K562 (cell line): ENCODE data around the gene SLC43A2. TPM values are rescaled to one million over a fixed set of nuclear protein-coding genes. Genes with fewer than 3 reads are reported as not detected.

Experiments
- ATAC-seq: fragments of 200-7000 bp; cut with Tn5 transposase; 3 replicates; pipeline ENCODE4 v1.9.1; 2020; ENCODE audit warnings: moderate library complexity
- BruUV-seq: library from RNA; stranded (reverse); fragments of 400-500 nt; replicated peaks from 2 replicates; lab custom pipeline; 2021; lab: Mats Ljungman, UMichigan
- CTCF ChIA-PET: fragments of 300-600 bp; formaldehyde crosslinking; extraction: SDS; loops from one replicate; lab custom pipeline; 2021; ENCODE audit warnings: low intra/inter-chr PET ratio; lab: Yijun Ruan, JAX
- POLR2A ChIA-PET: fragments of 300-600, 350-650 bp; sonication (Branson Sonifier 250); formaldehyde crosslinking; extraction: SDS; loops from one replicate; lab custom pipeline; 2021; ENCODE audit warnings: antibody characterized with exemption, inconsistent platforms; lab: Yijun Ruan, JAX
- DNase-seq, 4 experiments: peaks; one replicate each; pipeline versions ENCODE4 v3.0.0 to v3.0.0-alpha.2; 2011 to 2018; ENCODE audit warnings: low spot score in 3 of 4, mixed read lengths in 3 of 4; ENCODE audit errors: extremely low read depth in 1 of 4
- FAIRE-seq: peaks from 2 replicates; lab custom pipeline; 2011; peaks lifted over from hg19 to GRCh38; lab: Jason Lieb, UNC
- H2AFZ ChIP-seq: 2 replicates; pipeline ENCODE4 v1.6.0; 2011; ENCODE audit warnings: low read depth, low read length, control low read depth, inconsistent platforms
- H3K27ac ChIP-seq: fragments of 200-600 bp; 3 replicates; pipeline ENCODE4 v1.8.0; 2011; ENCODE audit warnings: low read depth, mild to moderate bottlenecking, control low read depth, inconsistent platforms, low read length, moderate library complexity, mixed read lengths; ENCODE audit errors: extremely low read depth
- H3K27me3 ChIP-seq, 2 experiments: fragments of 300-600 bp in 1 of 2; 2 replicates in 1 of 2; 3 replicates in 1 of 2; pipeline versions ENCODE4 v1.6.0 to v1.8.0; 2011; ENCODE audit warnings: inconsistent platforms in 2 of 2, low read length in 2 of 2, mild to moderate bottlenecking in 1 of 2, mixed read lengths in 1 of 2, moderate library complexity in 1 of 2; ENCODE audit not compliant: control insufficient read depth in 2 of 2, insufficient read depth in 2 of 2
- H3K36me3 ChIP-seq: fragments of 300-600 bp; 3 replicates; pipeline ENCODE4 v1.8.0; 2011; ENCODE audit warnings: mild to moderate bottlenecking, low read length, inconsistent platforms; ENCODE audit not compliant: control insufficient read depth, insufficient read depth
- H3K4me1 ChIP-seq, 2 experiments: fragments of 200-600 bp in 1 of 2; replicated peaks in 1 of 2; 2 replicates in 1 of 2; 3 replicates in 1 of 2; pipeline versions ENCODE4 v1.5.1 to v1.8.0; 2011; ENCODE audit warnings: inconsistent platforms in 2 of 2, low read length in 2 of 2, mild to moderate bottlenecking in 1 of 2, mixed read lengths in 1 of 2, moderate library complexity in 1 of 2; ENCODE audit not compliant: control insufficient read depth in 2 of 2, insufficient read depth in 2 of 2
- H3K4me2 ChIP-seq: 2 replicates; pipeline ENCODE4 v1.6.1; 2011; ENCODE audit warnings: low read length, control low read depth, inconsistent platforms, mixed read lengths; ENCODE audit not compliant: insufficient read depth
- H3K4me3 ChIP-seq: fragments of 200-600 bp; sonication (generic), shearing (Covaris generic); 2 replicates; pipeline ENCODE4 v1.5.1; 2016; ENCODE audit warnings: control low read depth, inconsistent platforms
- H3K79me2 ChIP-seq: fragments of 200-600 bp; 3 replicates; pipeline ENCODE4 v1.8.0; 2011; ENCODE audit warnings: low read length, inconsistent platforms; ENCODE audit not compliant: control insufficient read depth, insufficient read depth
- H3K9ac ChIP-seq, 2 experiments: 2 replicates each; pipeline versions ENCODE4 v1.6.0 to v1.6.1; 2011; ENCODE audit warnings: low read depth in 2 of 2, low read length in 2 of 2, control low read depth in 1 of 2, inconsistent platforms in 1 of 2, mild to moderate bottlenecking in 1 of 2, mixed read lengths in 1 of 2; ENCODE audit not compliant: insufficient read depth in 1 of 2
- H3K9me1 ChIP-seq: one replicate; pipeline ENCODE4 v1.6.0; 2011; ENCODE audit warnings: inconsistent platforms, mild to moderate bottlenecking, low read length, moderate library complexity; ENCODE audit not compliant: control insufficient read depth, insufficient read depth
- H3K9me3 ChIP-seq: replicated peaks from 2 replicates; pipeline ENCODE4 v1.5.1; 2011; ENCODE audit warnings: low read depth, low read length, inconsistent platforms; ENCODE audit not compliant: control insufficient read depth, insufficient read depth
- H4K20me1 ChIP-seq: replicated peaks from 2 replicates; pipeline ENCODE4 v1.6.1; 2011; ENCODE audit warnings: low read length, inconsistent platforms, mixed read lengths; ENCODE audit not compliant: control insufficient read depth, insufficient read depth
- ARID3A ChIP-seq: IDR thresholded peaks from 2 replicates; pipeline ENCODE4 v1.6.1; 2012; ENCODE audit warnings: low read depth, low read length, improper control_type of control experiment, borderline replicate concordance
- CHCHD3 ChIP-seq: fragments of 250-450 bp; sonication (Bioruptor Pico); IDR thresholded peaks from 2 replicates; pipeline ENCODE4 v2.1.2; 2022; ENCODE audit warnings: mild to moderate bottlenecking
- HDAC1 ChIP-seq, 2 experiments: fragments of 450-650 bp; IDR thresholded peaks; 2 replicates each; pipeline ENCODE4 v1.6.1; 2016 to 2017; ENCODE audit warnings: inconsistent platforms in 1 of 2, mild to moderate bottlenecking in 1 of 2, moderate library complexity in 1 of 2
- KAT8 ChIP-seq: fragments of 450-650 bp; IDR thresholded peaks from 2 replicates; pipeline ENCODE4 v1.6.1; 2016; ENCODE audit warnings: low read depth, mild to moderate bottlenecking
- NFE2 ChIP-seq: IDR thresholded peaks from 2 replicates; pipeline ENCODE4 v1.6.1; 2014; ENCODE audit warnings: antibody characterized with exemption, low read depth
- POU5F1 ChIP-seq: fragments of 150-350 bp; IDR thresholded peaks from 2 replicates; pipeline ENCODE4 v1.6.1; 2014; ENCODE audit warnings: borderline replicate concordance, low read length, low read depth, mild to moderate bottlenecking; ENCODE audit not compliant: partially characterized antibody
- TAF7 ChIP-seq: fragments of 450-650 bp; IDR thresholded peaks from 2 replicates; pipeline ENCODE4 v1.6.1; 2016; ENCODE audit warnings: missing genetic modification characterization, missing compliant biosample characterization
- TCF7 ChIP-seq: sonication (generic); IDR thresholded peaks from 2 replicates; pipeline ENCODE4 v1.6.1; 2016; ENCODE audit warnings: antibody characterized with exemption, borderline replicate concordance
- ZSCAN32 ChIP-seq: fragments of 450-650 bp; formaldehyde crosslinking; IDR thresholded peaks from 2 replicates; pipeline ENCODE4 v1.4.0; 2020; ENCODE audit warnings: mild to moderate bottlenecking, moderate library complexity
- WGBS: fragments of 100-300 bp; shearing (Covaris generic); methylation state at CpG from one replicate; pipeline ENCODE4 v1.1.6; 2016; ENCODE audit warnings: low coverage, mixed read lengths; ENCODE audit not compliant: insufficient coverage; ENCODE audit errors: missing lambda C conversion rate; 5-methylcytosine and 5-hydroxymethylcytosine counted together
- in situ Hi-C: fragments of 300-500 bp; cut with MboI; formaldehyde crosslinking; loops from 4 replicates; pipeline ENCODE4 v1.15.0; 2018; ENCODE audit warnings: inconsistent platforms, mixed read lengths
- intact Hi-C: fragments of 100-400 bp; cut with micrococcal nuclease; formaldehyde crosslinking; loops from 2 replicates; pipeline ENCODE4 v1.14.2; 2022
- polyA plus RNA-seq, 8 experiments: library from polyadenylated mRNA; depleted of rRNA in 4 of 8; stranded (reverse) in 5 of 8; unstranded in 3 of 8; fragments of >200 nt; fragmentation: Nextera tagmentation in 2 of 8; fragmentation: Illumina TruSeq in 1 of 8; extraction: Ambion mirVana in 2 of 8; extraction: Trizol in 1 of 8; gene quantifications; 2 replicates each; pipeline versions ENCODE4 v1.2.1 to v1.2.3, GENCODE V29; 2011 to 2014; ENCODE audit warnings: inconsistent platforms in 1 of 8, missing spikeins in 1 of 8
- total RNA-seq, 7 experiments: library from RNA; depleted of rRNA in 6 of 7; stranded (reverse); fragments of >200 nt in 6 of 7; fragmentation: Illumina TruSeq in 2 of 7; extraction: Trizol in 2 of 7; gene quantifications; 2 replicates each; pipeline versions ENCODE4 v1.2.1 to v1.2.3, GENCODE V29; 2011 to 2021; ENCODE audit warnings: low replicate concordance in 1 of 7
- TF ChIP-seq, protein P1 (sequence below): sonication (generic); formaldehyde crosslinking; IDR thresholded peaks from 2 replicates; pipeline ENCODE4 v1.8.1; 2022; ENCODE audit warnings: missing genetic modification reagents
- TF ChIP-seq, protein P2 (sequence below): fragments of 250-450 bp; sonication (Bioruptor Pico); IDR thresholded peaks from 2 replicates; pipeline ENCODE4 v1.4.0; 2020; ENCODE audit warnings: mild to moderate bottlenecking, moderate library complexity, borderline replicate concordance

SLC43A2 gene
- total and polyA plus RNA-seq, 9 of the 15 experiments (the other 6 are each of a cell fraction or from before 2014, with no cell fraction given): 0.03 to 10.2 (median 3.6) TPM

DNA sequence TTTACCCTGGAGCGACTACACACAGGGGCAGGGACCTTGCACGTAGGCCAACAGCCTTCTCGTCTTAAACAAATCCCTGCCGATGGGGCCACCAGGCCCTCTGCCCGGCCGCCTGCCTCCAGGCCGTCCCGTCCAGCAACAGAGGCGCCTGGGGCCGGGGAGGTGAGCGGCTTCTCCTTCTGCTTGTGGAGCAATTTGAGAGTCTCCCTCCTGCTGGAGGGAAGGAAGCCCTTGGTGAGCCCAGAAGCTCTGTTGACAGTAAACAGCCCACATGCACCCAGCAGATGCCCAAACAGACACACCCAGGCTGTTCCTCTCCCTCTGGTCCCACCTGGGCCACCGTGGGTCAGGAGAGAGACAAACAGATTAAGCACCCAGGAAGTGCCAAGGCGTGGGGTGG, 8.1 kb downstream of the SLC43A2 start:
- no peaks in the 10 kb centered on the region for H3K27me3 ChIP-seq
- H3K9me1 ChIP-seq: no peaks in the 10 kb centered on the region
- H3K4me1 ChIP-seq: peaks cover 8 to 39% of the 10 kb centered on the region in 2 experiments; a peak in 4 of 5 replicates
- in situ Hi-C loops: no loop called here
- ChIA-PET POLR2A (no interaction called here), CTCF (no interaction called here)
- H2AFZ ChIP-seq: no peak overlapping the region
- no peak overlapping the region for H3K27ac ChIP-seq
- no peak for DNase-seq
- no peak overlapping the region for H3K9ac ChIP-seq
- H3K9me3 ChIP-seq: no peaks in the 10 kb centered on the region
- no peak overlapping the region for H3K4me3 ChIP-seq
- no TSS peak for BruUV-seq
- TF ChIP-seq POU5F1 (no peak), ZSCAN32 (CRISPR knock-in tag) (no peak), HDAC1 (IDR thresholded peaks at IDR 0.05) (no peak), ARID3A (no peak), TCF7 (no peak), TAF7 (tag) (no peak), NFE2 (no peak), CHCHD3 (CRISPR knock-in tag) (no peak), KAT8 (no peak)
- TF ChIP-seq, protein P1, sequence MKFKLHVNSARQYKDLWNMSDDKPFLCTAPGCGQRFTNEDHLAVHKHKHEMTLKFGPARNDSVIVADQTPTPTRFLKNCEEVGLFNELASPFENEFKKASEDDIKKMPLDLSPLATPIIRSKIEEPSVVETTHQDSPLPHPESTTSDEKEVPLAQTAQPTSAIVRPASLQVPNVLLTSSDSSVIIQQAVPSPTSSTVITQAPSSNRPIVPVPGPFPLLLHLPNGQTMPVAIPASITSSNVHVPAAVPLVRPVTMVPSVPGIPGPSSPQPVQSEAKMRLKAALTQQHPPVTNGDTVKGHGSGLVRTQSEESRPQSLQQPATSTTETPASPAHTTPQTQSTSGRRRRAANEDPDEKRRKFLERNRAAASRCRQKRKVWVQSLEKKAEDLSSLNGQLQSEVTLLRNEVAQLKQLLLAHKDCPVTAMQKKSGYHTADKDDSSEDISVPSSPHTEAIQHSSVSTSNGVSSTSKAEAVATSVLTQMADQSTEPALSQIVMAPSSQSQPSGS (CRISPR knock-in tag): no peak
- TF ChIP-seq, protein P2, sequence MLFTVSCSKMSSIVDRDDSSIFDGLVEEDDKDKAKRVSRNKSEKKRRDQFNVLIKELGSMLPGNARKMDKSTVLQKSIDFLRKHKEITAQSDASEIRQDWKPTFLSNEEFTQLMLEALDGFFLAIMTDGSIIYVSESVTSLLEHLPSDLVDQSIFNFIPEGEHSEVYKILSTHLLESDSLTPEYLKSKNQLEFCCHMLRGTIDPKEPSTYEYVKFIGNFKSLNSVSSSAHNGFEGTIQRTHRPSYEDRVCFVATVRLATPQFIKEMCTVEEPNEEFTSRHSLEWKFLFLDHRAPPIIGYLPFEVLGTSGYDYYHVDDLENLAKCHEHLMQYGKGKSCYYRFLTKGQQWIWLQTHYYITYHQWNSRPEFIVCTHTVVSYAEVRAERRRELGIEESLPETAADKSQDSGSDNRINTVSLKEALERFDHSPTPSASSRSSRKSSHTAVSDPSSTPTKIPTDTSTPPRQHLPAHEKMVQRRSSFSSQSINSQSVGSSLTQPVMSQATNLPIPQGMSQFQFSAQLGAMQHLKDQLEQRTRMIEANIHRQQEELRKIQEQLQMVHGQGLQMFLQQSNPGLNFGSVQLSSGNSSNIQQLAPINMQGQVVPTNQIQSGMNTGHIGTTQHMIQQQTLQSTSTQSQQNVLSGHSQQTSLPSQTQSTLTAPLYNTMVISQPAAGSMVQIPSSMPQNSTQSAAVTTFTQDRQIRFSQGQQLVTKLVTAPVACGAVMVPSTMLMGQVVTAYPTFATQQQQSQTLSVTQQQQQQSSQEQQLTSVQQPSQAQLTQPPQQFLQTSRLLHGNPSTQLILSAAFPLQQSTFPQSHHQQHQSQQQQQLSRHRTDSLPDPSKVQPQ (CRISPR knock-in tag): no peak
- TF ChIP-seq, all 486 proteins: peak for 0
- intact Hi-C loops: no loop called here
- Histone ChIP-seq H4K20me1 (peaks cover 8% of the 10 kb centered on the region; the same call in 1 of the 2 replicates), H3K36me3 (no peaks in the 10 kb centered on the region), H3K79me2 (no peaks in the 10 kb centered on the region), H3K4me2 (no peak overlapping the region)
- ATAC-seq (no peak), FAIRE-seq (no peak)
- WGBS: 51% methylated on average over 5 of the region's 13 CpGs
